HG02623 (cell line): ENCODE results near the gene LARGE1.

Experiments used
- ATAC-seq: cut with Tn5 transposase; IDR thresholded peaks from one replicate; pipeline ENCODE4 v1.9.1; 2021; ENCODE audit warnings: moderate library complexity; ENCODE audit not compliant: unreplicated experiment

Gene LARGE1

GRCh38 chr22:33739516-33739915, 180.8 kb downstream of the LARGE1 start:
- ATAC-seq = no peak

DNA sequence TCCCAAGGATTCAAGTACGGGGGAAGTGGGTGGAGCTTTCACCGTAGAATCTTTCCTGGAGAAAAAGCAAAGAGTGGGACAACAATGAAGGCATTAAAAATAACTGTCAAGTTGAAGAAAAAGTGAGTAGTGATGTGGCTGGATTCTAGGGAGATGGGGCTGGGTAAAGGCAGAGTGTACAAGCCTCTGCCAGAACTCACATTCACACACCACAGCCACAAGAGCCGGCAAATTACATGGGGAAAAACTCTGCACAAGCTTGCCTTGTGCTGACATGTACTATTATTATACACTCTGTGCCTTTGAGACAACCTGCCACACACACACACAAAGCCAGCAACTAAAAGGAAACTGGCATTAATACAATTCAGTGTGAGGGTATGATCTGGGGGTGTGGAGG, 182.6 kb downstream of the LARGE1 start:
- ATAC-seq = no peak

DNA sequence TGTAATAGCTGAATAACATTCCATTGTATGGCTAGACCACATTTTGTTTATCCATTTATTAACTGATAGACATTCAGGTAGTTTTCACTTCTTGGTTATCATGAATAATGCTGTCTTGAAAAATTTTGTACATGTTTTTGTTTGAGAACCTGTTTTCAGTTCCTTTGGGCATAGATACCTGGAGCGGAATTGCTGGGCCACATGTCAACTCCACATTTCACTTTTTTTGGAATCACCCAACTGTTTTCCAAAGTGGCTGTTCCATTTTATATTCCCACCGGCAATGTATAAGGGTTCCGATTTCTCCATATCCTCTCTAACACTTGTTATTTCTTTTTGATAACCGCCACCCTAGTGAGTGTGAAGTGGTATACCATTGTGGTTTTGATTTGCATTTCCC, 184.3 kb downstream of the LARGE1 start:
- ATAC-seq = no peak

DNA sequence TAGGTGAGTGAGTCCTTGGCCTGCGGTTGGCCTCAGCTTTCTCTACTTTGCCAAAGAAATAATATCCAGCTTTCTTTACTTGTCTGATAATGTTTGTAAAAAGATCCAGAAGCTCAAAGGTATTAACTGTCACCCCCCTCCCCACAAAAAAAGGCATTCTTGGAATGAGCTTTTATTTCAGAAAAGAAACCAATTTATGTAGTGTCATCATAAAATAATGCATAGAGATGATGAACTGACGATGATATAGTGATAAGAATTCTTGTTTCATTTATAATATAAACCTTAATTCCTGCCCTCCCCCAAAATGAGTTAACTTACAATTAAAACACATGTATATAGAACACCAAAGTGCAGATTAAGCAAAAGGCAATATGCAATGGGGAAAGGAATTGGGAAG, 191.4 kb downstream of the LARGE1 start:
- no peak for ATAC-seq

GRCh38 chr22:33726294-33726734, 194.0 kb downstream of the LARGE1 start:
- ATAC-seq = no peak

DNA sequence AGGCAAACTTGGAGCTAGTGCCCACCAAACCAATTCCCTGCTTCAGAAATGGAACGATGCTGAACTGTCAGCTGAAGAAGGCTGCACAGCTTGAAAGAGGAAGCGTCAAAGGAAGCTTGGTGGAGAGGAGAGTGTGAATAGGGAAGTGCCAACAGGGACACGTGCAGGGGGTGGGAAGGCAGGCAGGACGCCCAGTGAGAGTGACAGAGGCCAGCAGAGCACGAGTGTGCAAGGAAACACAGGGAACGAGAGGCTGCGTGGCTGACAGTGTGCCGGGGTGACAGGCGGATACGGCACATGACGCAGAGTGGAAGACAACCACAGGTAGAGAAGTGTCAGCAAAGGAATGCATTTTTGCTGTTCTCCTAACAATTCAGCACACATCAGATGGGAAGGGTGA, 196.4 kb downstream of the LARGE1 start:
- no peak for ATAC-seq

GRCh38 chr22:33722816-33723215, 197.5 kb downstream of the LARGE1 start:
- ATAC-seq = no peak

DNA sequence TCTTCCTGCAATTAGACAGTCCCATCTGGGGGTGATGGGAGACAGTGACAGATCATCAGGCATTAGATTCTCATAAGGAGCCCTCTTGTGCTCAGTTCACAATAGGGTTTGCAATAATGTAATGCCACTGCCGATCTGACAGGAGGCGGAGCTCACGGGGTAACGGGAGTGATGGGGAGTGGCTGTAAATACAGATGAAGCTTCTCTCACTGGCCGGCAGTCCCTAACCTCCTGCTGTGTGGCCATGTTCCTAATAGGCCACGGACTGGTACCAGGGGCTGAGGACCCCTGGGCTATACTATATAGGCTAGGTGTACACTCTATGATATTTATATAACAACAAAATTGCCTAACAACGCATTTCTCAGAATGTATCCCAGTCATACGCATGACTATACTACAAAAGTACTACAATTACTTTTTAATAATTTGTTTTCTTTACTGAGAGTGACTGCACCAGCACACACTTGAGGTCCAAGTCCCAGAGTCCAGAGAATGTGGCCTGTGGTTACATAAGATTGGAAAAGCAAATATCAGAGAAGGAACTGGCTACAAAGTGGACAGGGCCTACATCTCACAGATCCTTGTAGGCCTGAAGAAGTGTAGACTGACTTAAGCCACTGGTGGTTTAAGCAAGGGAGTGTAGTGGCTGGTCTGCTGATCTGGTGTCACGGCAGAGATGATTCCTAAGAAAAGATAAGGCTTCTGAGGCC, 200.0 kb downstream of the LARGE1 start:
- no peak for ATAC-seq

DNA sequence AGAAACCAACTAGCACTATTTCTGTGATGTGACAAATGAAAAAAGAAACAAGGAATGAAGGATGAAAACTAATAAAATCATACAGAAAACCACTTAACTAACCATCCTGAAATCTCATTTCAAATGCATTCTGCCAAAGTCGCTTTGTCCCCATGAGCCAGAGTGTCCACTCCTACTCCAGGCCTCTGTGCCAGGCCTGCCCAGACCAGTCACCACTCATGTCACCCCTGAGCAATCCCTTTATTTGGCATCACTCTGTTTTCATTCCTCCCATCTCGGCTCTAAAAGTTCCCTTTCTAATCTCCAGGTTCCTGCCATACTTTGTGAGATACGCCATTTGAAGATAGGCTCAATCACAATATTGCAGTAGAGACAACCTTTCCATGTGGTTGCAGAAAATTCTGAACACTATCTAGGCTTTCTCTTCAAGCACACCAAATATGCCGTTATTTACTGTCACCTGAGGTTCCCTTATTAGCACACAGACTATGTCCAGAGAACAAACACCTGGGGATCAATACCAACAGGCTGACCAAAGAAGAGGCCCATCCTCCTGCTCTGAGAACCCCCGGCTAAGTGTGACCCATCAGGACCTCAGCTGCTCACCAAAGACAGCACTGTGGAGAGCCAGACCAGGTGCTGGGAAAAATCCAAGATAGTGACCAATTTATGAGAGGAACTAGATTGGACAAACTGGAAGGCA, 202.4 kb downstream of the LARGE1 start:
- no peak for ATAC-seq

GRCh38 chr22:33715237-33715985, 204.9 kb downstream of the LARGE1 start:
- ATAC-seq = no peak

DNA sequence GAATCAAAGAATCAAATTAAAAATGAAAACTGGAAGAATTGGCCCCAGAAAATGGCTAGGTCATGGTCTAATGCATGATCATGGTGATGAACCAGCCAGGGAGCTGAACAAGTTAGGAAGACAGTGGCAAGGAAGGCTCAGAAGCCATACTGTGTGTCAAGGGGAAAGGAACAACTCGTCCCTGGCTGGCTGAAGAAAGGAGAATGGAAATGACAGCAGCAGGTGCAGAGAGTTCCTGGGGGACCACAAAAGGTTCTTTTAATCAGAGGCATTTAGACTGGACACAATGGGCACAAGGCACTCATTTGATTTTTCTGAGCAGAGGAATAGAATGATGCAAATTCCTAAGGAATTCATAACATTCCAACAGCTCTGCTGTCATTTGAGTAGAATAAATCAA, 209.9 kb downstream of the LARGE1 start:
- ATAC-seq = no peak

DNA sequence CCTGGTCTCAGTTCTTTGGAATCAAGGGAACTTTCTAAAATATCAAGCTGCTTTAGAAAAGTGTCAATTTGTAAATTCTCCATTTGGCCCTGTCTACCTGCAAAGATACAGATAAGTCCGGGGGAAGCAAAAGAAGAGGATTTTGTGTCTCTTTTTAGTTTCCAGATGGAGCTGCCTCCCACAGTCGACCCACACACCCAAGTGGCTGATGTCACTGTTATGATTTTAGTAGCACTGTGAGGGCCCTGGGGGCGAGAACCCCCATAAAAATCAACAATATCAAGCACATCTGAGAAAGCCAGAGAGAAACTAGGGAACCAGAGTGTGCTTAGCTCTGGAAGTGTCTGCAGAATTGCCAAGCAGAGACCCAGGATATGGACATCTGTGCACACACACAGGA, 212.7 kb downstream of the LARGE1 start:
- no peak for ATAC-seq

DNA sequence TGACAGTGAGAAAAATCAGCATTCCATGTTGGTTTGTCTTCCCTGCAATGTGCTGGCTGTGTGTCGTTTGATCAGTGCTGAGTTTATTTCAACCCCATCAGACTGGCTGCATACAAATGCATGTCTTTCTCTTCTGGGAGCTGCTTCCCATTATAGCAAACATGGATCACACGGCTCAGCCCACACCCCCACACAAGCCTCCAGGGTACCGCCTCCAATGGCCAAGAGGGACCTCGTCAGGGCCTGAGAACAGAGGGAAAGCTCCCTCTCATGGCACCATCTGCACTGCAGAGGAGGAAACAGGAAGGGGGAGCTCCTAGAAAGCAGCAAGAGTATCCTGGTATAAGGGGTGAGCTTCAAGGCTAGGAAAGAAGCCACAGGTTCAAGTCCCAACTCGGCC, 214.2 kb downstream of the LARGE1 start:
- ATAC-seq = no peak

- ATAC-seq = no peak
Measured at GRCh38 chr22:33699176-33699575, 221.1 kb downstream of the LARGE1 start.

- ATAC-seq = no peak
Measured at GRCh38 chr22:33697640-33698039, 222.6 kb downstream of the LARGE1 start.

- no peak for ATAC-seq
Measured at GRCh38 chr22:33691057-33691630, 229.1 kb downstream of the LARGE1 start.

DNA sequence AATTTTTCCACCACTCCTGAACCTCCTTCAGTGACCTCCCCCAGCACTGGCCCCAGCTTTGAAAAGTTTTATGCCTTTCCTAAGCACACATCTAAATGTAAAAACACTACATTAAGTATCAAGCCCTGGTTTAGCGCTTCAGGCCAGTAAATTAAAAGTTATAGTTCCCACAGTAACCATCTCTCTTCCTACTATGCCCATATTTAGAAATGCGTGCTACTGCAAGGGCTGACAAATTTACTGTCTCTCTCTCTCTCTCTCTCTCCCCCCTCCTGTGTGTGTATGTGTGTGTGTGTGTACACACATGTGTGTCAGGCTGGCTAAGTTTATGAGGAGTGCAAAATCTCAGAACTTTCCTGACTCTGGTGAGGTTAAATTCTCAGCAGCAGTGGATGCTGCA, 231.4 kb downstream of the LARGE1 start:
- ATAC-seq = no peak

DNA sequence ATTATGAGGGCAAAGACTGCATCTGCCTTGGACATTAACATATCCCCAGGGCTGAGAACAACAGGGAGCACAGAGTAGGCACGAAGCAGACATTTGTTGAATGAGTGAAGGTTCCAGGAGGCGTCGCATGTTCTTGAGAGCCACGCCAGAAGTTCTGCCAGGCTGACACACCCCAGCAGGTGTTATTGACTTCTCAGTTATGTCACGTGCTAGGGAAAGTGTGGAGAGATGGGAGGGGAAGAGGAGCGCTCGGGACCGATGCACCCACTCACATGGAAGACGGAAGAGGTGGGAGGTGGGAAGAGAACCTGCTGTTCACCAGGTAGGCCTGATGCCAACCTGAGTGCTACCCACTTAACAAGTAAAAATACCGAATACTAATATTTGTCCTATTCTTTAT, 232.8 kb downstream of the LARGE1 start:
- no peak for ATAC-seq

- no peak for ATAC-seq
Measured at GRCh38 chr22:33684087-33684486, 236.2 kb downstream of the LARGE1 start.

GRCh38 chr22:33682927-33683326, 237.3 kb downstream of the LARGE1 start:
- ATAC-seq = no peak

GRCh38 chr22:33680632-33681031, 239.6 kb downstream of the LARGE1 start:
- ATAC-seq = no peak

GRCh38 chr22:33678523-33678922, 241.8 kb downstream of the LARGE1 start:
- no peak for ATAC-seq
